Cardiac fibroblast (primary cell): ENCODE results near the gene IL18.
"Not testable (repeated sequence)": the region's sequence is repeated elsewhere in the genome, so short reads cannot be mapped to it uniquely, and the experiment has no call there.

ENCODE experiments used
- DNase-seq, 2 donors: peaks; one replicate each; pipeline versions ENCODE4 v3.0.0 to v3.0.0-alpha.2; 2010; ENCODE audit warnings: low read depth in 2 of 2
- H3K4me3 ChIP-seq, 2 donors: replicated peaks in 1 of 2; 1 replicate in 1 of 2; 2 replicates in 1 of 2; pipeline ENCODE4 v1.5.1; 2011; ENCODE audit warnings: low read depth in 2 of 2, low read length in 2 of 2, mild to moderate bottlenecking in 2 of 2, moderate library complexity in 1 of 2
- TF ChIP-seq, protein P1 (sequence below): IDR thresholded peaks from one replicate; pipeline ENCODE4 v1.5.1; 2011; ENCODE audit warnings: low read depth, mild to moderate bottlenecking, low read length, inconsistent platforms

Gene IL18

DNA sequence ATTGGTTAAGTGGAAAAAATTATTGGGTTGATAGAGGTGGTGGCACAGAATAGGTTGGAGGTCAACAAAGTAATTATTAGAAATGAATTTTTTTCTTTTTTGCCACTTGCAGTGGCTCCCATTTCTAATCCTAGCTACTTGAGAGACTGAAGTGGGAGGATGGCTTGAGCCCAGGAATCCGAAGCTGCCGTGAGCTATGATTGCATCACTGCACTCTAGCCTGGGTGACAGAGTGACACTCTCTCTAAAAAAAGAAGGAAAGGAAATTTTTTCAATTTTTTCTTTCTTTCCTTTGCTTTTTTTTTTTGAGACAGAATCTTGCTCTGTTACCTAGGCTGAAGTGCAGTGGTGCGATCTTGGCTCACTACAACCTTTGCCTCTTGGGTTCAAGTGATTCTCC lies 9.3 kb upstream of the IL18 start:
- peak in 1 of 2 donors; percentile 22 for DNase-seq
- TF ChIP-seq, protein P1, sequence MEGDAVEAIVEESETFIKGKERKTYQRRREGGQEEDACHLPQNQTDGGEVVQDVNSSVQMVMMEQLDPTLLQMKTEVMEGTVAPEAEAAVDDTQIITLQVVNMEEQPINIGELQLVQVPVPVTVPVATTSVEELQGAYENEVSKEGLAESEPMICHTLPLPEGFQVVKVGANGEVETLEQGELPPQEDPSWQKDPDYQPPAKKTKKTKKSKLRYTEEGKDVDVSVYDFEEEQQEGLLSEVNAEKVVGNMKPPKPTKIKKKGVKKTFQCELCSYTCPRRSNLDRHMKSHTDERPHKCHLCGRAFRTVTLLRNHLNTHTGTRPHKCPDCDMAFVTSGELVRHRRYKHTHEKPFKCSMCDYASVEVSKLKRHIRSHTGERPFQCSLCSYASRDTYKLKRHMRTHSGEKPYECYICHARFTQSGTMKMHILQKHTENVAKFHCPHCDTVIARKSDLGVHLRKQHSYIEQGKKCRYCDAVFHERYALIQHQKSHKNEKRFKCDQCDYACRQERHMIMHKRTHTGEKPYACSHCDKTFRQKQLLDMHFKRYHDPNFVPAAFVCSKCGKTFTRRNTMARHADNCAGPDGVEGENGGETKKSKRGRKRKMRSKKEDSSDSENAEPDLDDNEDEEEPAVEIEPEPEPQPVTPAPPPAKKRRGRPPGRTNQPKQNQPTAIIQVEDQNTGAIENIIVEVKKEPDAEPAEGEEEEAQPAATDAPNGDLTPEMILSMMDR: no peak
- H3K4me3 ChIP-seq: no peak overlapping the region

DNA sequence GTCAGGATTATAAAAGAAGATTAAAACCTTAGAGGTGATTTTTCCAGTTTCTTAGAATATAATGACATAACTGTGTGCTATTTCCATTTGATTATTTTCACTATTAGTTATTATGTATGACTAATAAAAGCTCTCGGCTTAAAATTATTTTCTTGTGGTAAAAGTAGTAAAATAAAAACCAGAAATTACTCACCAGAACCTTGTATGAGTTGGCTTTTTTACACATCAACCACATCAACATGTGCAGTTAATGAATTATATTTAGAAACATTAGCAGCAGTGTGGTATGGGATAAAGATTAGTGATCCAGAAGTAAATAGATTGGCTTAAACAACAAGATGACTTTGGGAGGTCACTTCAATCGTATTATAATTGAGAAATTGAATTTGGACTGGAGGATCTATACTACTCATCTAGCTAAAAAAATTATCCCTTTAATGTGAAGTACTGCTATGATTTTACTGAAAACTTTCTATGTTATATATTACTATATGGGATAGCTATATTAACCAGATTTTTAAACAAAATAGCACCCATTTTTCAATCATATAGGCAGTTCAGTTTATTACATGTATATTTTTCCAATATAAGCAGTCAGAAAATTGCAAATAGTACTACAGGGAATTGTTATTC lies 8.6 kb upstream of the IL18 start:
- H3K4me3 ChIP-seq: no peak overlapping the region
- peak in 1 of 2 donors; percentile 34 for DNase-seq
- TF ChIP-seq, protein P1: no peak

DNA sequence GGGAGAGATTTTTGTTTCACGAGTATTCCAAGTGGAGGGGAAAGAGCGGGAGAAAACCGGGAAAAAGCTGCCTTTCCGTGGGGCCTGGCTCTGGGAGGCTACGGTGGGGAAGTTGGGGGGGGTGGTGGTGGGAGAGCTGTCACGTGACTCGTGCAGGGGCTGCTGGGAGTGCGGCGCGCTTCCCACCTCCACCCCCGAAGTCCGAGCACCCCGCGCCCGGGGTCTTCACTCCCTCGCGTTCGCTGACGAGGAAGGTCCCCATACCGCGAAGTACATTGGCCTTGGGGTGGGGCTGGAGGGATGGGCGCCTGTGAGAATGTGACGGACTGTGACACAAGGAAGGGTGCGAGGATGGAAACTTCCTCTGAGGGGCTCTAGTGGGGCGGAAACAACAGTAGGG lies 3.3 kb upstream of the IL18 start, which contains the start of gene TEX12:
Gene TEX12, plus strand, starts transcription at position 228 of the 400 bp plus-strand sequence. CDS start 1,897 bp downstream, outside the sequence.
- TF ChIP-seq, protein P1: no peak
- H3K4me3 ChIP-seq: no peak within 1 kb of the TSS
- DNase-seq: no peak

DNA sequence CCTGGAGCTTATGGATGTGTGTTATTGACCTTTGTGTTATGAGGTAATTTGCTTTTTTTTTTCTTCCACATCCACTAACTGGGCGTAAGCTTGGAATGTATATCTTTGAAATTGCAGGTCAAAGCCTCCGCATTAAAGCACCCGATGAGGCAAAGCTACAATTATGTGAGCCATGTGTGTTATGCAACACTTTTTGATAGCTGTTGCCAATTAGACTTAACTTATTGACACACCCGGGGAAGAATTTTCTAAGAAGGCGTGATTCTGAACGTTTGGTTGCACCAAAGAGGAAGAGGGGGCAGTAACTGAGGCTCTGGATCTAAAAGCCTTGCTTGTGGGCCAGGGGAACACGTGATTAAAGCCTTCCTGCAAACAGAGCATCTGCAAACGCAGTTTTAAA lies 2.7 kb upstream of the IL18 start:
- no peak overlapping the region for H3K4me3 ChIP-seq
- DNase-seq: peak; percentile 45 to 52
- TF ChIP-seq, protein P1: no peak

DNA sequence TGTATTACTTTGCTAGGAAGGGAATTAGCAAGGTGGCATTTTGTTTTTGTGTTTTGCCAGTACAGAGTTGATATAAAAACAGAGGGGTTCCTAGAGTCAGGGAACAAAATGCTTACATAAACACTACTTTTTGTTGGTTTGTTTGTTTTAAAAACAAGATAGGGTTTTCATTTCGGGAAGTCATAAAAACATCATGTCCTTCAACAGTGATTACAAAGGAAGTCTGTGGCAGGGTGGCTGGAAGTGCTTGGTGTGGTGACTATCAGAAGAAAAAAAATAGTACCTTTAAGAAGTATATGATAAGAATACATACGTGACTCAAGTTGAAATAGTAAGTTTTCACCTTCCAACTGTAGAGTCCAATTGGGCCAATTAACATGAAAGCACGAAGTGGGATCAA lies 1.2 kb upstream of the IL18 start:
- H3K4me3 ChIP-seq: no peak overlapping the region
- no peak for DNase-seq
- TF ChIP-seq, protein P1: no peak

DNA sequence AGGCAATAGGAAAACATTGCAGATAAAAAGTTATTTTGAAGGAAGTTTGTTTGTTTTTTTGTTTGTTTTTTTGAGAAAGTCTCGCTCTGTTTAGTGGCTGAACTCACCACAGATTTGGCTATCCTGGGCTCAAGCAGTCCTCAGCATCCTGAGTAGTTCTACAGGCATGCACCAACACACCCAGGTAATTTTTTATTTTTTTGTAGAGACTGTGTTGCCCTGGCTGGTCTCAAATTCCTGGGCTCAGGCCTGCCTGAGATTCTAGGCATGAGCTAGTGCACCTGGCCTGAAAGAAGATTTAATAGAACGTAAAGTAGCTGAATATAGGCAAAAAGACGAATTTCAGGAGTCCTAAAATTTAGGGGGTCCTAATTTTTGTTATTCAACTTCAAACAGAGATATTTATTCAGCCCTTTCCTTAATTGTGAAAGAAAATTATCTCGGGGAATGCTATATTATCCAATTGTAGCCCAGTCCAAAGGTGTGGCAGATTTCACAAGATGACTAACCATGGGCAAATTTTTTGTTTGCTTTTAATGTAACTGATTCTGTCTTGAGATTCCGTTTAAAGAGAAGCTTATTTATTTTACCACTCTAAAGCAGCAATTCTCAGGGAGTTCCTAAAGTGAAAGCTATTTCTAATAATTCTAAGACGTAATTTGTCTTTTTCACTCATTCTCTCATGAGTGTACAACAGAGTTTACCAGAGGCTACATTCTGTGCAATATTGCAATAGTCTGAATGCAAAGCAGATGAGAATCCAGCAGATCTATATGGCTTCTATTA lies 940 bp downstream of the IL18 start:
- no peak overlapping the region for H3K4me3 ChIP-seq
- TF ChIP-seq, protein P1: no peak
- peak in 1 of 2 donors; percentile 33 for DNase-seq

DNA sequence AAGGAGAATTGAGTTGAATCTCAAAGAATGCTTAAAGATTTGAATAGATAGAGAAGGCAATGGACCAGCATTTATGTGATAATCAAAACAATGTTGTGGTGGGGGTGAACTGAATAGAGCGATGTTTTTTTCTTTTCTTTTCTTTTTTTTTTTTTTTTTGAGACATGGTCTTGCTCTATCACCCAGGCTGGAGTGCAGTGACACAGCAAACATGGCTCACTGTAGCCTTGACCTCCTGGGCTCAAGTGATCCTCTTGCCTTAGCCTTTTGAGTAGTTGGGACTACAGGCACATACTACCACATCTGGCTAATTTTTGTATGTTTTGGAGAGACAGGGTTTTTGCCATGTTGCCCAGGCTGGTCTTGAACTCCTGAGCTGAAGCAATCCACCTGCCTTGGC lies 1.7 kb downstream of the IL18 start:
- H3K4me3 ChIP-seq, DNase-seq: not testable (repeated sequence)
